Glutamatergic neuron (in vitro differentiated cells): Measurements from ENCODE around the gene CCT2. TPM values are rescaled to one million over a fixed set of nuclear protein-coding genes. Genes with fewer than 3 reads are reported as not detected.

Experiments used
- DNase-seq: peaks from one replicate; pipeline ENCODE4 v3.0.0; 2022
- H3K27ac Mint-ChIP-seq: one replicate; pipeline ENCODE4 v1.8.0; 2020; ENCODE audit warnings: mild to moderate bottlenecking, mixed read lengths, inconsistent platforms; ENCODE audit not compliant: unreplicated experiment
- H3K27me3 Mint-ChIP-seq: one replicate; pipeline ENCODE4 v1.8.0; 2020; ENCODE audit warnings: mild to moderate bottlenecking, moderate library complexity, mixed read lengths, inconsistent platforms; ENCODE audit not compliant: unreplicated experiment
- H3K36me3 Mint-ChIP-seq: one replicate; pipeline ENCODE4 v1.8.0; 2020; ENCODE audit warnings: mild to moderate bottlenecking, mixed read lengths, inconsistent platforms; ENCODE audit not compliant: unreplicated experiment
- H3K4me1 Mint-ChIP-seq: one replicate; pipeline ENCODE4 v1.8.0; 2020; ENCODE audit warnings: mild to moderate bottlenecking, low read depth, mixed read lengths, inconsistent platforms; ENCODE audit not compliant: unreplicated experiment
- H3K4me3 Mint-ChIP-seq: one replicate; pipeline ENCODE4 v1.8.0; 2020; ENCODE audit warnings: mild to moderate bottlenecking, mixed read lengths, inconsistent platforms; ENCODE audit not compliant: unreplicated experiment
- H3K9me3 Mint-ChIP-seq: one replicate; pipeline ENCODE4 v1.8.0; 2020; ENCODE audit warnings: mild to moderate bottlenecking, moderate library complexity, mixed read lengths, inconsistent platforms; ENCODE audit not compliant: unreplicated experiment
- CTCF ChIP-seq: fragments of 200-600 bp; sonication (generic); IDR thresholded peaks from one replicate; pipeline ENCODE4 v1.5.0; 2021; ENCODE audit not compliant: partially characterized antibody, unreplicated experiment
- total RNA-seq: library from RNA; stranded (reverse); fragmentation: NEBNext Ultra II Directional; extraction: Animal tissue kit (Norgen Biotek cat#: 25700); gene quantifications from one replicate; pipeline ENCODE4 v1.2.1, GENCODE V29; 2021; ENCODE audit not compliant: unreplicated experiment

CCT2 gene
- total RNA-seq, 1 donor from 2014 or later: 298 TPM

GRCh38 chr12:69555461-69555860, 29.8 kb upstream of the CCT2 start:
- Mint-ChIP-seq H3K9me3 (peaks cover 1% of the 10 kb centered on the region), H3K27me3 (no peaks in the 10 kb centered on the region), H3K27ac (no peak overlapping the region), H3K36me3 (no peaks in the 10 kb centered on the region), H3K4me1 (peaks cover 3% of the 10 kb centered on the region), H3K4me3 (no peak overlapping the region)
- DNase-seq: no peak
- no peak for TF ChIP-seq CTCF

GRCh38 chr12:69556383-69556782, 28.9 kb upstream of the CCT2 start:
- no peak for TF ChIP-seq CTCF
- H3K27me3 Mint-ChIP-seq: no peaks in the 10 kb centered on the region
- no peak overlapping the region for H3K4me3 Mint-ChIP-seq
- peaks cover 3% of the 10 kb centered on the region for H3K4me1 Mint-ChIP-seq
- H3K27ac Mint-ChIP-seq: no peak overlapping the region
- H3K36me3 Mint-ChIP-seq: no peaks in the 10 kb centered on the region
- no peak for DNase-seq
- peaks cover 1% of the 10 kb centered on the region for H3K9me3 Mint-ChIP-seq

- no peaks in the 10 kb centered on the region for H3K9me3 Mint-ChIP-seq
- DNase-seq: no peak
- H3K4me3 Mint-ChIP-seq: no peak overlapping the region
- no peaks in the 10 kb centered on the region for H3K36me3 Mint-ChIP-seq
- H3K4me1 Mint-ChIP-seq: no peaks in the 10 kb centered on the region
- no peak overlapping the region for H3K27ac Mint-ChIP-seq
- H3K27me3 Mint-ChIP-seq: no peaks in the 10 kb centered on the region
- no peak for TF ChIP-seq CTCF
Observed at GRCh38 chr12:69563166-69563762, 22.0 kb upstream of the CCT2 start.

GRCh38 chr12:69566603-69567002, 18.7 kb upstream of the CCT2 start:
- no peaks in the 10 kb centered on the region for H3K4me1 Mint-ChIP-seq
- no peak overlapping the region for H3K27ac Mint-ChIP-seq
- H3K9me3 Mint-ChIP-seq: no peaks in the 10 kb centered on the region
- no peaks in the 10 kb centered on the region for H3K27me3 Mint-ChIP-seq
- TF ChIP-seq CTCF: no peak
- no peak for DNase-seq
- H3K4me3 Mint-ChIP-seq: no peak overlapping the region
- no peaks in the 10 kb centered on the region for H3K36me3 Mint-ChIP-seq

GRCh38 chr12:69569236-69569635, 16.0 kb upstream of the CCT2 start:
- H3K36me3 Mint-ChIP-seq: no peaks in the 10 kb centered on the region
- H3K4me1 Mint-ChIP-seq: no peaks in the 10 kb centered on the region
- DNase-seq: no peak
- H3K27ac Mint-ChIP-seq: no peak overlapping the region
- no peaks in the 10 kb centered on the region for H3K27me3 Mint-ChIP-seq
- TF ChIP-seq CTCF: no peak
- peaks cover under 1% of the 10 kb centered on the region for H3K9me3 Mint-ChIP-seq
- no peak overlapping the region for H3K4me3 Mint-ChIP-seq
